Prostate gland (tissue), 2 donors: ENCODE data around the gene SLC25A13.

ENCODE experiments used
- POLR2A ChIP-seq: fragments of 450-650 bp; IDR thresholded peaks from one replicate; pipeline ENCODE4 v1.6.1; 2016; ENCODE audit warnings: antibody characterized with exemption, mild to moderate bottlenecking
- POLR2AphosphoS5 ChIP-seq: sonication (generic); formaldehyde crosslinking; IDR thresholded peaks from one replicate; pipeline ENCODE4 v1.6.1; 2017; ENCODE audit warnings: antibody characterized with exemption
- TF ChIP-seq, protein P1 (sequence below), 4 experiments: fragments of 200-600 bp in 2 of 4; fragments of 450-650 bp in 2 of 4; sonication (generic) in 2 of 4; IDR thresholded peaks; 1 replicate in 3 of 4; 2 replicates in 1 of 4; pipeline ENCODE4 v1.5.1; 2016 to 2019; ENCODE audit warnings: antibody characterized with exemption in 4 of 4, mild to moderate bottlenecking in 2 of 4, moderate library complexity in 2 of 4

DNA sequence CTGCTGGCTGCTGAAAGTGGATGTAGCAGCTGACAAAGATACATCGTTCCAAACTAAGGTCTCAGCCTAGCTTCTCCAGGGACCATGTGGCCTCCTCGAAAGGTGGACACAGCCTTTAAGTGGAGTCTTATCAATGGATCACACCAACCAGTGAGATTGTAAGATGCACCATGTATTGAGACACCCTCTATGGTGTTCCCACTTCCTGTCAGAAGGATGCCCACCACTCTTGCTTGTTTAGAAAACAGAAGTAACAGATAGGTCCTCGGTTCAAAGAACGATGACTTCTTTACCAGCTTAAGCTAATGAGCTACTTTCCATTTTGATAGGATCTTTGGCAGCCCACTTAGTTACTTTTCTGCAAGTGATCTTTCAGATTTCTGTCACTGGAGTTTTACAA, 34.3 kb downstream of the SLC25A13 start:
- TF ChIP-seq, protein P1, sequence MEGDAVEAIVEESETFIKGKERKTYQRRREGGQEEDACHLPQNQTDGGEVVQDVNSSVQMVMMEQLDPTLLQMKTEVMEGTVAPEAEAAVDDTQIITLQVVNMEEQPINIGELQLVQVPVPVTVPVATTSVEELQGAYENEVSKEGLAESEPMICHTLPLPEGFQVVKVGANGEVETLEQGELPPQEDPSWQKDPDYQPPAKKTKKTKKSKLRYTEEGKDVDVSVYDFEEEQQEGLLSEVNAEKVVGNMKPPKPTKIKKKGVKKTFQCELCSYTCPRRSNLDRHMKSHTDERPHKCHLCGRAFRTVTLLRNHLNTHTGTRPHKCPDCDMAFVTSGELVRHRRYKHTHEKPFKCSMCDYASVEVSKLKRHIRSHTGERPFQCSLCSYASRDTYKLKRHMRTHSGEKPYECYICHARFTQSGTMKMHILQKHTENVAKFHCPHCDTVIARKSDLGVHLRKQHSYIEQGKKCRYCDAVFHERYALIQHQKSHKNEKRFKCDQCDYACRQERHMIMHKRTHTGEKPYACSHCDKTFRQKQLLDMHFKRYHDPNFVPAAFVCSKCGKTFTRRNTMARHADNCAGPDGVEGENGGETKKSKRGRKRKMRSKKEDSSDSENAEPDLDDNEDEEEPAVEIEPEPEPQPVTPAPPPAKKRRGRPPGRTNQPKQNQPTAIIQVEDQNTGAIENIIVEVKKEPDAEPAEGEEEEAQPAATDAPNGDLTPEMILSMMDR (IDR thresholded peaks at IDR 0.05): no peak
- TF ChIP-seq POLR2A (no peak), POLR2AphosphoS5 (no peak)
